Measurements from ENCODE around the gene ATXN2L. TPM values are rescaled to one million over a fixed set of nuclear protein-coding genes. Genes with fewer than 3 reads are reported as not detected.

The ATXN2L gene
- total RNA-seq, 2 experiments from 2014 or later, result 392 to 408 TPM

GRCh38 chr16:28839004-28839639, 16.3 kb downstream of the ATXN2L start:
- intact Hi-C loops (cut with micrococcal nuclease), result no loop called here
- H3K27me3 Mint-ChIP-seq (ENCODE audit: low read depth), result no peaks in the 10 kb centered on the region
- CTCF ChIA-PET, result no interaction called here

GRCh38 chr16:28839899-28840298, 17.1 kb downstream of the ATXN2L start:
- CTCF ChIA-PET, result no interaction called here
- H3K27ac Mint-ChIP-seq, result peak overlapping the region; percentile 70
- no peaks in the 10 kb centered on the region for H3K9me3 Mint-ChIP-seq
- peaks cover 30% of the 10 kb centered on the region for H3K4me1 Mint-ChIP-seq (ENCODE audit: low read depth)
- no peak for DNase-seq
- intact Hi-C loops (cut with micrococcal nuclease), result no loop called here
- H3K27me3 Mint-ChIP-seq (ENCODE audit: low read depth), result no peaks in the 10 kb centered on the region
- peaks cover 41% of the 10 kb centered on the region for H3K36me3 Mint-ChIP-seq (ENCODE audit: low read depth)
- no peak overlapping the region for H3K4me3 Mint-ChIP-seq

More at GRCh38 chr16:28839004-28839639, 16.3 kb downstream of the ATXN2L start:
- peaks cover 41% of the 10 kb centered on the region for H3K36me3 Mint-ChIP-seq (ENCODE audit: low read depth)
- peak overlapping the region; percentile 70 for H3K27ac Mint-ChIP-seq
- no peak for DNase-seq
- H3K4me3 Mint-ChIP-seq, result no peak overlapping the region
- H3K9me3 Mint-ChIP-seq, result no peaks in the 10 kb centered on the region
- H3K4me1 Mint-ChIP-seq (ENCODE audit: low read depth), result peaks cover 23% of the 10 kb centered on the region

- Mint-ChIP-seq H3K4me1 (ENCODE audit: low read depth) (peaks cover 32% of the 10 kb centered on the region), H3K27me3 (ENCODE audit: low read depth) (no peaks in the 10 kb centered on the region), H3K9me3 (no peaks in the 10 kb centered on the region), H3K4me3 (no peak overlapping the region), H3K27ac (peak overlapping the region; percentile 68), H3K36me3 (ENCODE audit: low read depth) (peaks cover 35% of the 10 kb centered on the region)
- CTCF ChIA-PET, result interaction anchor here (0.6 to 1.2 kb wide), 4 partner anchors 12 to 103 kb away, joined by 3 to 4 read pairs (median 3); no protein-coding TSS in a partner anchor
- intact Hi-C loops (cut with micrococcal nuclease), result no loop called here
- no peak for DNase-seq
Measured at GRCh38 chr16:28842696-28843095, 19.9 kb downstream of the ATXN2L start.

- CTCF ChIA-PET, result no interaction called here
- no peak overlapping the region for H3K27ac Mint-ChIP-seq
- peaks cover 27% of the 10 kb centered on the region for H3K36me3 Mint-ChIP-seq (ENCODE audit: low read depth)
- no peaks in the 10 kb centered on the region for H3K27me3 Mint-ChIP-seq (ENCODE audit: low read depth)
- H3K9me3 Mint-ChIP-seq, result no peaks in the 10 kb centered on the region
- intact Hi-C loops (cut with micrococcal nuclease), result no loop called here
- no peak overlapping the region for H3K4me3 Mint-ChIP-seq
- peaks cover 26% of the 10 kb centered on the region for H3K4me1 Mint-ChIP-seq (ENCODE audit: low read depth)
- DNase-seq, result no peak
Measured at GRCh38 chr16:28843766-28844165, 21.0 kb downstream of the ATXN2L start.

- CTCF ChIA-PET, result interaction anchor here (0.9 to 1.0 kb wide), 2 partner anchors 17 to 101 kb away, joined by 3 to 4 read pairs; no protein-coding TSS in a partner anchor
- Mint-ChIP-seq H3K27ac (no peak overlapping the region), H3K9me3 (no peaks in the 10 kb centered on the region), H3K4me1 (ENCODE audit: low read depth) (peaks cover 28% of the 10 kb centered on the region), H3K27me3 (ENCODE audit: low read depth) (no peaks in the 10 kb centered on the region), H3K4me3 (peak overlapping the region; percentile 98), H3K36me3 (ENCODE audit: low read depth) (peaks cover 27% of the 10 kb centered on the region)
- no peak for DNase-seq
- intact Hi-C loops (cut with micrococcal nuclease), result no loop called here
Measured at GRCh38 chr16:28844226-28844885, 21.6 kb downstream of the ATXN2L start.

- Mint-ChIP-seq H3K4me3 (peak overlapping the region; percentile 98), H3K27me3 (ENCODE audit: low read depth) (no peaks in the 10 kb centered on the region), H3K36me3 (ENCODE audit: low read depth) (peaks cover 25% of the 10 kb centered on the region), H3K9me3 (no peaks in the 10 kb centered on the region), H3K27ac (peak overlapping the region; percentile 96), H3K4me1 (ENCODE audit: low read depth) (peaks cover 28% of the 10 kb centered on the region)
- CTCF ChIA-PET, result interaction anchor here (0.9 to 1.0 kb wide), 2 partner anchors 18 to 100 kb away, joined by 3 to 4 read pairs; no protein-coding TSS in a partner anchor
- peak; percentile 22 for DNase-seq
- intact Hi-C loops (cut with micrococcal nuclease), result no loop called here
Measured at GRCh38 chr16:28845293-28845692, 22.5 kb downstream of the ATXN2L start.

- intact Hi-C loops (cut with micrococcal nuclease), result loop anchor here (1.0 to 2.0 kb wide), 5 partner anchors 18 to 105 kb away; partner anchors contain the start of genes ATP2A1, NFATC2IP, RABEP2 and SH2B1
- Mint-ChIP-seq H3K27me3 (ENCODE audit: low read depth) (no peaks in the 10 kb centered on the region), H3K4me1 (ENCODE audit: low read depth) (peaks cover 28% of the 10 kb centered on the region), H3K4me3 (peak overlapping the region; percentile 98), H3K27ac (peak overlapping the region; percentile 96), H3K36me3 (ENCODE audit: low read depth) (peaks cover 25% of the 10 kb centered on the region), H3K9me3 (no peaks in the 10 kb centered on the region)
- CTCF ChIA-PET, result interaction anchor here (1.0 to 1.9 kb wide), 4 partner anchors 14 to 19 kb away, joined by 3 to 5 read pairs (median 4); no protein-coding TSS in a partner anchor
- no peak for DNase-seq
Measured at GRCh38 chr16:28845761-28846079, 22.9 kb downstream of the ATXN2L start.

GRCh38 chr16:28846080-28846932, 23.5 kb downstream of the ATXN2L start, which contains the start of gene TUFM:
Gene TUFM (minus strand): TSS chr16:28846348. CDS start chr16:28846269, 79 bp downstream.
- CTCF ChIA-PET, result interaction anchor here (0.6 to 4.5 kb wide), 7 partner anchors 10 to 99 kb away, joined by 3 to 17 read pairs (median 5); no protein-coding TSS in a partner anchor
- Mint-ChIP-seq H3K27ac (peak within 1 kb of the TSS; percentile 96), H3K36me3 (ENCODE audit: low read depth) (peaks cover 22% of the 10 kb centered on the region), H3K4me1 (ENCODE audit: low read depth) (peaks cover 28% of the 10 kb centered on the region), H3K27me3 (ENCODE audit: low read depth) (no peaks in the 10 kb centered on the region), H3K4me3 (peak within 1 kb of the TSS; percentile 98), H3K9me3 (no peaks in the 10 kb centered on the region)
- intact Hi-C loops (cut with micrococcal nuclease), result loop anchor here (1.0 to 2.0 kb wide), 5 partner anchors 17 to 104 kb away; partner anchors contain the start of genes ATP2A1, NFATC2IP, RABEP2 and SH2B1
- DNase-seq, result peak; percentile 98

GRCh38 chr16:28846933-28847273, 24.1 kb downstream of the ATXN2L start:
- no peaks in the 10 kb centered on the region for H3K9me3 Mint-ChIP-seq
- H3K27me3 Mint-ChIP-seq (ENCODE audit: low read depth), result no peaks in the 10 kb centered on the region
- DNase-seq, result no peak
- peak overlapping the region; percentile 96 for H3K27ac Mint-ChIP-seq
- H3K4me3 Mint-ChIP-seq, result peak overlapping the region; percentile 98
- CTCF ChIA-PET, result interaction anchor here (0.6 to 4.5 kb wide), 8 partner anchors 10 to 99 kb away, joined by 3 to 17 read pairs (median 4); no protein-coding TSS in a partner anchor
- H3K4me1 Mint-ChIP-seq (ENCODE audit: low read depth), result peaks cover 28% of the 10 kb centered on the region
- intact Hi-C loops (cut with micrococcal nuclease), result loop anchor here (1.0 to 2.0 kb wide), 5 partner anchors 16 to 103 kb away; partner anchors contain the start of genes ATP2A1, NFATC2IP, RABEP2 and SH2B1
- peaks cover 22% of the 10 kb centered on the region for H3K36me3 Mint-ChIP-seq (ENCODE audit: low read depth)

GRCh38 chr16:28858421-28858820, 35.6 kb downstream of the ATXN2L start:
- intact Hi-C loops (cut with micrococcal nuclease), result no loop called here
- CTCF ChIA-PET, result interaction anchor here (1.2 kb wide), 1 partner anchor 87 kb away, joined by 3 read pairs; no protein-coding TSS in a partner anchor
- Mint-ChIP-seq H3K4me1 (ENCODE audit: low read depth) (peaks cover 11% of the 10 kb centered on the region), H3K4me3 (no peak overlapping the region), H3K27me3 (ENCODE audit: low read depth) (no peaks in the 10 kb centered on the region), H3K9me3 (no peaks in the 10 kb centered on the region), H3K36me3 (ENCODE audit: low read depth) (peaks cover 6% of the 10 kb centered on the region), H3K27ac (no peak overlapping the region)
- no peak for DNase-seq

GRCh38 chr16:28859326-28859725, 36.5 kb downstream of the ATXN2L start:
- peaks cover 6% of the 10 kb centered on the region for H3K36me3 Mint-ChIP-seq (ENCODE audit: low read depth)
- no peak overlapping the region for H3K27ac Mint-ChIP-seq
- intact Hi-C loops (cut with micrococcal nuclease), result no loop called here
- no peak overlapping the region for H3K4me3 Mint-ChIP-seq
- no peaks in the 10 kb centered on the region for H3K9me3 Mint-ChIP-seq
- no peaks in the 10 kb centered on the region for H3K27me3 Mint-ChIP-seq (ENCODE audit: low read depth)
- CTCF ChIA-PET, result interaction anchor here (0.9 kb wide), 1 partner anchor 13 kb away, joined by 3 read pairs; no protein-coding TSS in a partner anchor
- peaks cover 11% of the 10 kb centered on the region for H3K4me1 Mint-ChIP-seq (ENCODE audit: low read depth)
- no peak for DNase-seq

All from activated naive CD4-positive, alpha-beta T cell treated with anti-CD3 and anti-CD28 coated beads for 36 hours (primary cell).